OCI-LY7 (cell line): ENCODE measurements around the gene OR7D2. TPM values are rescaled to one million over a fixed set of nuclear protein-coding genes. Genes with fewer than 3 reads are reported as not detected.

ENCODE experiments used
- BruUV-seq: library from RNA; stranded (reverse); fragments of 400-500 nt; replicated peaks from 2 replicates; lab custom pipeline; 2021; lab: Mats Ljungman, UMichigan
- CTCF ChIA-PET: fragments of 300-600 bp; sonication (Branson Sonifier 250); formaldehyde crosslinking; loops from one replicate; lab custom pipeline; 2022; ENCODE audit warnings: antibody characterized with exemption; ENCODE audit not compliant: unreplicated experiment; lab: Charles Lee
- POLR2A ChIA-PET: fragments of 300-600 bp; sonication (Branson Sonifier 250); formaldehyde crosslinking; loops from one replicate; lab custom pipeline; 2022; ENCODE audit warnings: antibody characterized with exemption; lab: Charles Lee
- DNase-seq: peaks from one replicate; pipeline ENCODE4 v3.0.0-alpha.2; 2015; ENCODE audit warnings: low spot score
- H2AFZ ChIP-seq: fragments of 200-600 bp; sonication (generic), shearing (Covaris generic); 2 replicates; pipeline ENCODE4 v1.6.1; 2014; ENCODE audit warnings: mild to moderate bottlenecking, antibody characterized with exemption, low read length, moderate library complexity
- H3K27ac ChIP-seq: fragments of 200-600 bp; sonication (generic); 2 replicates; pipeline ENCODE4 v1.5.1; 2014; ENCODE audit warnings: mixed run types, low read depth, mild to moderate bottlenecking, moderate library complexity, low read length, inconsistent platforms; ENCODE audit not compliant: poor library complexity, severe bottlenecking
- H3K36me3 ChIP-seq: fragments of 200-600 bp; sonication (generic); 2 replicates; pipeline ENCODE4 v1.6.1; 2014; ENCODE audit warnings: mild to moderate bottlenecking, antibody characterized with exemption, low read length, moderate library complexity, mixed read lengths; ENCODE audit not compliant: insufficient read depth
- H3K4me1 ChIP-seq: fragments of 200-600 bp; sonication (generic); 2 replicates; pipeline ENCODE4 v1.5.1; 2014; ENCODE audit warnings: mild to moderate bottlenecking, low read length; ENCODE audit not compliant: insufficient read depth, poor library complexity, severe bottlenecking
- H3K4me2 ChIP-seq: fragments of 200-600 bp; sonication (generic); 2 replicates; pipeline ENCODE4 v1.6.1; 2014; ENCODE audit warnings: mild to moderate bottlenecking, low read length
- H3K4me3 ChIP-seq: fragments of 200-600 bp; sonication (generic); 2 replicates; pipeline ENCODE4 v1.5.1; 2014; ENCODE audit warnings: mild to moderate bottlenecking, low read depth, low read length; ENCODE audit not compliant: poor library complexity, severe bottlenecking
- H3K79me2 ChIP-seq: fragments of 200-600 bp; sonication (generic); 2 replicates; pipeline ENCODE4 v1.6.1; 2016; ENCODE audit warnings: low read depth, mild to moderate bottlenecking, low read length, moderate library complexity, mixed read lengths; ENCODE audit not compliant: insufficient read depth
- H3K9me2 ChIP-seq: fragments of 200-600 bp; sonication (generic); 2 replicates; pipeline ENCODE4 v1.6.1; 2016; ENCODE audit warnings: mild to moderate bottlenecking, low read length, mixed read lengths; ENCODE audit not compliant: insufficient read depth
- H3K9me3 ChIP-seq: fragments of 200-600 bp; sonication (generic); 2 replicates; pipeline ENCODE4 v1.6.1; 2014; ENCODE audit warnings: mild to moderate bottlenecking, mixed run types, low read length, mixed read lengths
- H4K20me1 ChIP-seq: fragments of 200-600 bp; sonication (generic); 2 replicates; pipeline ENCODE4 v1.6.1; 2014; ENCODE audit warnings: mild to moderate bottlenecking, antibody characterized with exemption, low read length, moderate library complexity, mixed read lengths; ENCODE audit not compliant: insufficient read depth
- CTCF ChIP-seq: fragments of 200-600 bp; sonication (generic); conservative IDR thresholded peaks from 2 replicates; pipeline ENCODE4 v1.5.1; 2014; ENCODE audit warnings: mild to moderate bottlenecking, antibody characterized with exemption, low read length, moderate library complexity, mixed read lengths
- EZH2phosphoT487 ChIP-seq: fragments of 200-600 bp; sonication (generic); IDR thresholded peaks from 2 replicates; pipeline ENCODE4 v1.6.1; 2018; ENCODE audit warnings: low read depth, borderline replicate concordance, mild to moderate bottlenecking, mixed run types, antibody characterized with exemption, low read length, moderate library complexity, mixed read lengths
- intact Hi-C: fragments of 100-400 bp; cut with micrococcal nuclease; formaldehyde crosslinking; loops from one replicate; pipeline ENCODE4 v1.10.0; 2022; ENCODE audit not compliant: unreplicated experiment
- total RNA-seq, 2 experiments: library from RNA; depleted of rRNA in 1 of 2; stranded (reverse); fragments of >200 nt in 1 of 2; shearing (Covaris generic) in 1 of 2; gene quantifications; 2 replicates each; pipeline ENCODE4 v1.2.3, GENCODE V29; 2014 to 2022

OR7D2 gene
- total RNA-seq, 2 experiments from 2014 or later, result not detected

- Histone ChIP-seq H3K79me2 (no peaks in the 10 kb centered on the region), H3K9me3 (no peaks in the 10 kb centered on the region; the same call in 1 of the 2 replicates), H2AFZ (no peak overlapping the region), H3K9me2 (no peaks in the 10 kb centered on the region), H3K4me3 (no peak overlapping the region), H4K20me1 (no peaks in the 10 kb centered on the region), H3K4me1 (peaks cover 2% of the 10 kb centered on the region), H3K4me2 (no peak overlapping the region), H3K27ac (no peak overlapping the region), H3K36me3 (peaks cover 100% of the 10 kb centered on the region)
- POLR2A ChIA-PET, result no interaction called here
- intact Hi-C loops, result no loop called here
- DNase-seq, result no peak
- no peak for TF ChIP-seq EZH2phosphoT487
- TF ChIP-seq CTCF, result no peak
- no TSS peak for BruUV-seq
- CTCF ChIA-PET, result no interaction called here
Observed at GRCh38 chr19:9161427-9161826, 17.4 kb upstream of the OR7D2 start.

GRCh38 chr19:9165261-9165660 lies 13.5 kb upstream of the OR7D2 start:
- H3K4me1 ChIP-seq, result no peaks in the 10 kb centered on the region
- no TSS peak for BruUV-seq
- H3K79me2 ChIP-seq, result no peaks in the 10 kb centered on the region
- ChIA-PET POLR2A (no interaction called here), CTCF (no interaction called here)
- no peak overlapping the region for H3K4me3 ChIP-seq
- no peak overlapping the region for H3K27ac ChIP-seq
- H3K4me2 ChIP-seq, result no peak overlapping the region
- TF ChIP-seq CTCF (no peak), EZH2phosphoT487 (no peak)
- no peak for DNase-seq
- H3K9me3 ChIP-seq, result no peaks in the 10 kb centered on the region; the same call in 1 of the 2 replicates
- H2AFZ ChIP-seq, result no peak overlapping the region
- H3K9me2 ChIP-seq, result no peaks in the 10 kb centered on the region
- intact Hi-C loops, result no loop called here
- H4K20me1 ChIP-seq, result no peaks in the 10 kb centered on the region
- peaks cover 71% of the 10 kb centered on the region for H3K36me3 ChIP-seq

- no peaks in the 10 kb centered on the region; the same call in 1 of the 2 replicates for H3K9me3 ChIP-seq
- no peaks in the 10 kb centered on the region for H3K4me1 ChIP-seq
- TF ChIP-seq EZH2phosphoT487, result no peak
- TF ChIP-seq CTCF, result no peak
- H3K4me3 ChIP-seq, result no peak overlapping the region
- CTCF ChIA-PET, result no interaction called here
- no TSS peak for BruUV-seq
- peaks cover 55% of the 10 kb centered on the region for H3K36me3 ChIP-seq
- H3K9me2 ChIP-seq, result no peaks in the 10 kb centered on the region
- no peak overlapping the region for H3K27ac ChIP-seq
- no peak for DNase-seq
- H2AFZ ChIP-seq, result no peak overlapping the region
- no peaks in the 10 kb centered on the region for H3K79me2 ChIP-seq
- no peaks in the 10 kb centered on the region for H4K20me1 ChIP-seq
- intact Hi-C loops, result no loop called here
- POLR2A ChIA-PET, result no interaction called here
- no peak overlapping the region for H3K4me2 ChIP-seq
Observed at GRCh38 chr19:9166846-9167245, 11.9 kb upstream of the OR7D2 start.
